DMS153 treated with DMSO at 0.1 percent for 48 hours (cell line): Measurements from ENCODE around the gene RIIAD1.

Experiments used
- DNase-seq: peaks from one replicate; lab custom pipeline; 2025; ENCODE audit not compliant: unreplicated experiment; lab: John Stamatoyannopoulos, UW

The RIIAD1 gene

DNA sequence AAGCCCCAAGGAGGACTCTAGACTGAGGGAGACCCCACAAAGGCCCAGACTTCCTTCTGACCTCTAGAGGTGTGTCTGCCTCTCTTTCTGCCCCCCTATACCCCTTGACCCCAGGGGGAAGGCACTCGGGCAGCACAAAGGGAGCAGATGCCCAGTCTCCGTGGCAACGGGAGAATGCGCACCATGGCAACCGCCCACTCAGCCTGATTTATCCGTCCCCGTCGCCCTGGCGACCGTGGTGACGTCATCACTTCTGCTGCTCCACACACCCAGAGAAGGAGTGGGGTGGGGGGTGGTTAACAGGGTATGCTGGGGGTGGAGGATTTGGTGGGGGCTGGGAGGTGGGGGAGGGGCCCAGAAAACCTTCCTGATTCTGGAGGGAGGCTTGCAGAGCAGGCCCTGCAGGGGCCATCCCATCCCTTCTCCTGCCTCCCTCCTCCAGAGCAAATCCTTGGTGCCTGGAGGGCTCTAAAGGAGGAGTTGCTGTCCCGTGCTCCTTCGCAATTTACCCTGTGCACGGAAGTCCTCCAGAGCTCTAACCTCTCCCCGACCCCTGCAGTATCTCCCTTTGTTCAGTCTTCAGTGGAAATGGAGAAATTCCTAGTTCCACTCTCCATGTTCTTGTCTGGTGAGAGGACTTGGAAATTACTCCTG, 11.0 kb upstream of the RIIAD1 start:
- no peak for DNase-seq

DNA sequence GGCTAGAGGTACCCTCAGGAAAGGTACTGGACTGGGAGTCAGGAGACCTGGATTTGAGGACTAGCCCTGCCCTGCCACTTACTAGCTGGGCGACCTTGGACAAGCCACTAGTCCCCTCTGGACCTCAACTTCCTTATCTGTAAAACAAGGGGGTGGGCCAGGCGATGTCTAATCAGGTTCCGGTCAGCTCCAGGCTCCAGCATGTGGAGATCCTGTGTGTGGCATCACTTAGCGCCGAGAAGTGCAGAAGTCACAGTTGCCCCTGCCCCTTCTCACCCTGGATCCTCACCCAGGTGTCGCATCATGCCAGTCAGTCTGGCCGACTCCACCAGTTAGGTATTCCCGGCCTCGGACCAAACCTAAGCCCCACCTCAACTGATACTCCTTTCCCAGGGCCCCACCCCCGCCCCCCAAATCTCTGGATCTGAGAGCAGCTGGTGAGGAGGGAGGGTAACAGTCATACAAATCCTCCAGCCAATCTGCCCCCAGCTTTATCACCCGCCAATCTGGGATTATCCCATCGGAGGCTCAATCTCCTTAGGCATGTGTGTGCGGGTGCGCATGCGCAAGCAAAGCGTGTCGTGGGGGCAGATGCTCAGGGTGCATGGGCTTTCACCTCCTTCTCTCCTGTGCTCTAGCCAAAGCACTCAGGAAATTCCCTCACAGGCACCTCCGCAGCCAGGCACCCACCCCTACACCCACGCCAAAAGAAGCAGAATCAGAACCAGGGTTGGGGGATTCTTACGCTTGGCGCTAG, 10.1 kb upstream of the RIIAD1 start:
- DNase-seq = no peak

DNA sequence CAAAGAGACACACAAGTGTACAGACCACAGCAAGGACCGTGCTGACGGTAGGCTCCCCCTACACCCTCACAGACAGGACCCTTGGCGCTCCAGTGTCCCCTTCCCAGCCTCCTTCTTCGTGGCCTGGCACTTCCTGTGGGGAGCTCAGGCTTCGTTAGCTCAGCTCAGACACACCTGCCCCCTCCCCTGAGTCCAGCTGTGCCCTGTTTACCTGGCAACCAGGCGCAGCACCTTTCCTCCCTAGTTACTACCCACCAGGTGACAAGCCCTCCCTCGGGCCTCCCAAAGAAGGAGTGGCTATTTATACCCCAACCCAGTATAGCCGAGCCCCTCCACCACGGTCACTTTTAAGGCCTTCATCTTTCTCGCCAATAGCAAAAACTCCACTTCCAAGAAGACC, 9.4 kb upstream of the RIIAD1 start:
- DNase-seq = peak; percentile 16

DNA sequence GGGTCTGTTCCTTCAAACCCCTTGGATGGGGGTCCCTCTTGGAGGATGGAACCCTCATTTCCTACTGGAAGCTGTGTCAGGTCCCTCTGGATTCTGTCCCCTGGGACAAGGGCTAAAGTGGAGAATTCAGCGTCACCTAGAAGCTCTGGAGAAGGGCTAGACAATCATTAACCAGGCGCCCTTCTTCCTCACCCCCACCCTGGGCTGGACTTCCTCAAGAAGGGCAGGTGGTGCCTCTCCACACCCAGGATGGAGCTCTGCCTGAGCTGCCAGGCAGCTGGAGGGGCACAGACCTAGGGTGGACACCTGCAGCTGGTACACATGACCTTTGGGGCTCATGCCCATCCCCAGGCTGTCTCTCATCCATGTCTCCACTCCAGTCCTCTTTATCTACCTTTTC, 8.3 kb upstream of the RIIAD1 start:
- DNase-seq = no peak

DNA sequence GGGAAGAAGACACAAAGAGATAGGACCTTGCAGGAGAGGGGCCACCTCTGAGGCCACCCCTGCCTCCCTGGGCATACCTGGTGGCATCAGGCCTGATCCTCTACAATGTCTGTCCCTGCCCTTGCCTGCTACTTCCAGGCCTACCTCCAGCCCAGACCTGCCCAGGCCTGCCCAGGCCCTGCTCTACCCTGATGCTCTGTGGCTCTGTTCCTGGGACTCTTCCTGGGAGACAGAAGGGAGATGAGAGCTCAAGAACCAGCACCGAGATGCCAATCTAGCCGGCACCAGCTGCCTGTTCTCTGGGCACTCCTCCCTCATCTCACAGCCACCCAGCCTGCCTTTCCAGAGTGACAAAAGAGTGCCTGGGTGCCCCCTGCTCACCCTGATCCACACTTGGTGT, 7.4 kb upstream of the RIIAD1 start:
- DNase-seq = peak; percentile 32

DNA sequence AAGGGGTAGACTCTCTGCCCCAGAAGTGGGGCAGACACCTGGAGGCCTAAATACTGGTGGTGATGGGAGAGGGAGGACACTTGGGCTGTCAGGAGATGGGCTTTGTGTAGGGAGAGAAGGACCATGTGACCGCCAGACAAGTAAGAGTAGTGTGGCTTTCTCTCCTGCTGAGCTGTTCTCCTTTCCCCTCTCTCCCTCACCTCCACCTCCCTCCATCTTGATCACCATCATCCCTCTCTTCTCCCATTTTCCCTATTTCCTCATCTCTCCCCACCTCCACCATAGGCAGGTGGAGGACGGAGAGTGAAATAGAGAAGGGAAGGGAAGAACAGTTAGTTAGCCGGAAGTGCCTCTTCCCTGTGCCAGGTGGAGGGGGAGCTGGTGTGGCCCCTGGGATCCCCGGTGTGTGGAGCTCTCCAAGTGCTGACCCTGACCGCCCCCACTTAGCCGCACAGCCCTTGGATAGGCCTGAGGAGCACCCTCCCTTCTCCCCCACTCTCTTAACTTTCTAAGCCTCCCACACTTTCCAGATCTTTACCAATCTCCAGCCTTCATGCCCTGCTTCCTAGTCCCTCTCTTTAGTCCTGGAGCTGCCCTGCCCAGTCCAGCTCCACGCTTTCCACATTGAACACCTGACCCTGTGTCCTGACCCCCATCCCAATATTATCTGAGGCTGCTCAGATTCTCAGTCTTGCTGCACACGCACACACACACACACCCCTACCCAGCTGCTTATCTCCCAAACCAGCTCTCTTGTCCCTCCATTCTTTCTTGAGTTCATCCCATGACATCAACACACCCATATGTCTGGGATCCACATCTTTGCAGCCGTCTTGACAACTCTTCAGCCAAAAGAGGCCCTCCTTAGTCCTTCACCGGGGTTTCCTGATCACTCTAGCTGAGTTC, 6.2 kb upstream of the RIIAD1 start:
- DNase-seq = no peak

DNA sequence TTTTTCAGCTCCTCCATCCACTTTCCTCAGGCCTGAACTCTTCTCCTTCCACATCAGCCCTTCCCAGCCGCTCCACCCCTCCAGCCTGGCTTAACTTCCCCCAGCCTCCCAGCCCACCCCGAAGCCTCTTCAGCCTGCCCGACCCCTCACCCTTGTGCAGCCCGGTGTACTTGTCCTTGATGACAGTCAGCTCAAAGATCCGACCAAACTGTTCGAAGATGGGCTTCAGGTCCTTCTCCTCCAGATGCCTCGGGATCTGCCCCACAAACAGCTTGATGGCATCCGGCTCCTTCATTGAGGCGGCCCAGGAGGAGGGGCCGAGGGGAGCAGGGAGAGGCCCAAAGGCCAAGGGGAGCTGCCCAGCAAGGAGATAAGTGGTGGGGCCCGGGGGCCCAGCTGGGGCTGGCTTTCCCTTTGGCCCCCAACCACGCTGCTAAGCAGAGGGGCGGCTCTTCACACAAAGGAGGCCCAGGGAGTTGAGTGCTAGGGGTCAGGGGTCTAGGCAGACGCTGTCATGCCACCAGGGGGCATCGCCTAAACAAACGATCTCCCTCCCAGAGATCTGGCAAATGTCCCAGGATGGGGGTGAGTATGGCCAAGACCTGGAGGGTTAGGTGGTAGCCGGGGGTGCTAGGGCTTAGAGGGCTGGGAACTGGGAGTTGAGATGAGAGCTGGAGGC, 5.5 kb upstream of the RIIAD1 start:
- no peak for DNase-seq

DNA sequence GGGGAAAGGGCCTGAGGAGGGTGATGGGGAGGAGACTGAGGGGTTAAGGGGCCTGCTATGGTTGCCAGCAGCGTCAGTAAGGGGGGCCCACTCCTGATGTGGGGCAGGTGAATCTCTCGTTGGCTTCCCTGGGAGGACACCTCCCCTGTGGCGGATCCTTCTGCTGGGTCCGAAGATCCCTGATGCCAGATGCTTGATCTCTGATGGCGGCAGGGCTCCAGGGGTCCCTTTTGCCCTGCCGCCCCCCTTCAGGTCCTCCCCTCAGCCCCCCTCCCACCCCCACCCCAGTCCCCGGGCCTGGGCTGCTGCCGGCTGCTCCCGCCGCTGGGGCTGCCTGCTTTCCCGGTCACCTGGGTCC, 4.9 kb upstream of the RIIAD1 start:
- DNase-seq = no peak

DNA sequence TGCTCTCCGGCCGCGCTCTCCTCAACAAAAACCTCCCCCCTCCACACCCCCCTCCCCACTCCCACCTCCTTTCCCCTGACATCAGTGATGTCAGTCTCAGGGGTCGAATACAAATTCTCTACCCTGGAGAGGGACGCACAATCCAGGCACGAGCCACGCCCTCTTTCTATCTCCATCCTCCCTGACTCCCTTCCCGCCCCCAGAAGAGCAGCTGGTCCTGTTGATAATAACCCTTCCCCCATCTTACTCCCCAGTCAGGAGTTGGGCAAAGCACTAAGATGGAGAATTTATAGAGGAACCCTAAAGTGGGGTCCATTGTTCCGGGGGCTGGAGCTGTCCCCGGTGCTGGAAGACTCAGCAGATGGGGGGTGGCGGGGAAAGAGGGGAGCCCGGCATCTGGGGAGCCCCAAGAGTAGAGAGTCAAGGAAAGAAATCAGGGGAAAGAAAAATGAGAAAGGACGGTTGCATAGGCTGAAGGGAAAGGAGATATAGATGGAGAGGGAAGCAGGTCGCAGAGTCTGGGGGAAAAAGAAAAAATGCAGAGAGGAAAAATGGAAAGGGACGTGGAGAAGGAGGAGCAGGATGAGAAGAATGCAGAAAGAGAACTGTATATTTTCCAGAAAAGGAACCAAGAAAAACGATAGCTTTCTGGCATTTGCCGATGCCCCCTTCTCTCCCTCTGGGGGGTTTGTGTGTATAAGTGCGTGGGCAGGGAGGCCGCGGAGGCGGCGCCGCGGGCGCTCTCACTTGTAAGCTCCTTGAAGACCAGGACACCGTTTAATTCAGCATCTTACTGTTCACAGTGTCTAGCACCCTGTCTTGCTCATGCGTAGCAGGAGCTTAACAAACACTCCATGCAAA, 4.3 kb upstream of the RIIAD1 start, which contains the start of gene CELF3:
CELF3 (minus strand) TSS at position 33 of the 861 bp plus-strand sequence. CDS start 783 bp downstream, outside the sequence.
- peak; percentile 99 for DNase-seq

DNA sequence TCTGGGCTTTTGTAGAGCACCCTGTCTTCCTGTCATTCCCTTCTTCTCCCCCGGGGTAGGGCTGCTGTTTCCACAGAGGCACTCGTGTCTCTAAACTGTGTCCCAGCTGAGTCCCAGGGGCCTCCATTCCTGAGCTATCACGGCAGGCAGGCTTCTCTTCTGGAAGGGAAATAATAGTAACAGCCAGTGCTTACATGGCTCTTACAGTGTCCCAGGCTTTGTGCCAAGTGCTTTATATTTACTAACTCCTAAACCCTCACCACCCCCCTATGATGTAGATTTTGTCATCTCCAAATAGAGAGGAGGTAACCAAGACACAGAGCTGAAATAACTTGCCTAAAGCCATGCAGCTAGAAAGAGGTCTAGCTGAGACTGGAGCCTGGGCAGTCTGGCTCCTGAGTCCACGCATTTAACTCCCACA, 3.3 kb upstream of the RIIAD1 start:
- DNase-seq = peak; percentile 47

DNA sequence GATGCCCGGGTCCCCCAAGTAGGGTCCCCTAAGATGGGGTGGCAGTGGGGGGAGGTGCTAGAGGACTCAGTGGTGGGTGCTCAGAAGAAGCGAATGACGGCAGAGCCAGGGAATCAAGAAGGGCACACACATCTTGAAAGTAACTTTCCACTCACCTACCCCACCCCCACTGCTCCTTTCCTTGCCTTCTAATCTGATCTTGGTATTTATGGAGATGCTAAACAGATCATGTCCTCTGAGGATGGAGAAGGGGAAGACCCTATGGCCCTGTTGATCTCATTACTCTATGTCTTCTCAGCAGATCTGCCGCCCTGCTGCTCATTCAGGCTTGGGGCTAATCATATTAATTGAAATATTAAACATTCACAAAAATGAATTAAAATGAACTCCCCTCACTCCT, 2.7 kb upstream of the RIIAD1 start:
- no peak for DNase-seq

DNA sequence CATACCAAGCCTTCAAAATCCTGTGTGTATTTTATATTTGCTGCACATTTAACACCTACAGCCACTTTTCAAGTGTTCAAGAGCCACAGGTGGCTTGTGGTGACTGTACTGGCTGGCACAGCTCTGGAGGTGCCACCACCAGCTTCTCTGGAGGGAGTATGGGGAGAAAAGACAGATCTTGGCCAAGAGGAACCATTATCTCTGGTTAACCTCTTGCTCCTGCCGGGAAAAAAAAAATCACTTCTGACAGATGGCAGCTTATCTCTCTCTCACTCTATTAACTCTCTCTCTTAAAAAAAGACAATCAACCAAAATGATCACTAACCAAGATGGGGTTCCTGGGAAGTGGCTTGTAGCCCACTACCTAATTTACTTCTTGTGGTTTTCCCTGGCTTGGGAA, 1.2 kb upstream of the RIIAD1 start:
- DNase-seq = no peak

DNA sequence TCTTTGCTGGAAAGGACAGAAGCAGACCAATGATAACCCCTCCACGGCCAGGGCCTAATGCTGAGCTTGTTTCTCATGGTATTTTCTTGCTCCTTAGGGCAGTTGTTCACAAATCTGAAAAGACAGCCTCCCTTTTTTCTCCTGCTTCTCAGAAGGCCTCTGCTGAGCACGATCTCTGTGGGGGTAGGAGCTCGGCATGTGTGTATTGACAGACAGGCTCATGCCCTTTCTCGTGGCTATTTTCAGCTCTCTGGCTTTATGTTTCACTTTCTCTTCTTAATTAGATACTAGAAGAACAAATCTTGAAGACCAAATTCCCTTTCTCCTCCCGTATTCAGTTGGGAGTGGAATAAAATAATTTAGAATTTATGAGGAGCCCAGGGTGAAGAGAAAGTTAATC, 768 bp upstream of the RIIAD1 start:
- no peak for DNase-seq

DNA sequence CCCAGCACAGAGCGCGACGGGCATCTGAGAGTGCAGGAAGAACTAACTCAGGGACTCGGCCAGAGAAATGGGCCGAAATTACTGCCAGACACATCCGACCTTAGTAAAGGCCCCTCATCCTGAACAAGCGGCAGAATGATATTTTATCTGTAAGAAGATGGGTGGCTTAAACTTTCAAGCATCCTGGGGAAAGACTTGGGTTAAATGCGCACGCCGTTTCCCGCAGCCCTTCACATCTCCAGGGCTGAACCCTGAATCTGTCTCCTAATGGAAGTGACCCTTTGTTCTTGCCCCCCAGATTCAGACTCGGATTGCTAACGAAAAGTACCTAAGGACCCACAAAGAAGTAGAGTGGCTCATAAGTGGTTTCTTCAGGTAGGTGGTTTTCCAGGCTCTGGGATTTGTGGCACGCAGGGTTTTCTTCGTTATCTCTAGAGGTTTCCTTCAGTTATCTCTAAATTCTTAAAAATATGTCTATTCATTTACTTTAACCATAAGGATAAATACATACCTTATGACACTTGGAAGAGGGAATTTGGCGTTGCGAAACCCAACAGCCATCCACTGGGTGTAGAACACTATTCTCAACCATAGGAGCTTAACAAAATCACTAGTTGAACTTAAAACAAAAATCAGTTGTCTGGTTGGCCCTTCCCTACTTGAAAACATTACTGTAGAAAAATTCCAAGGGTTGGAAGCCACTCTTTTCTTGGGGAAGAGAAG, 627 bp downstream of the RIIAD1 start:
- no peak for DNase-seq

DNA sequence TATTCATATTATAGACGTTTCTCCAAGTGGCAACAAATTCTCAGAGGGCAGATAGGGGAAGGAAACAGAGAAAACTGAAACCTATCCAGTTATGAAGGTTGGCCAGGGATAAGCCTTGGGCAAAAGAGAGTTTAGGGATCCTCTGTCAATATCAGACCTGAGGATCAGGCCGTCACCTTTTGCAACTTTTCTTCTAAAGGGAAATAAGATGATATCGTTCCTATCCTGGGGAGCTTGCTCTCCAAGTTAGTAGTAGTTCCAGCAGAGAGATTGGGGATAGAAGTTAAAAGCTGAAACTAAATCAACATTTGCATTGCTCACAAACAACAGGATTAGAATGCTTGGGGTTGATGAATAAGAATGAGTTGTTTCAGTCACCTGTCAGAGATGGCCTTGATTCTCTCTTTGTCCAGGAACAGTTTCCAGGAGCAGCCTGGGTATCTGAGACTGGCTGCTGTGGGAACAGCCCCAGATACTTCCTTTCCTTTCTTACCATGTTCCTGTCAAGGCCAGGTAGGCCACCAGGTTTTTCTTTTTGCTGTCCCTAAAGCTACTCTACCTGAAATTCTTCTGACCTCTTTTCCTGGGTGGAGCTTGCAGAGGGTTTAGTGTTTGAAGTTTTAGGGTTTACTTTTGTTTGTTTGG, 2.5 kb downstream of the RIIAD1 start:
- DNase-seq = no peak

DNA sequence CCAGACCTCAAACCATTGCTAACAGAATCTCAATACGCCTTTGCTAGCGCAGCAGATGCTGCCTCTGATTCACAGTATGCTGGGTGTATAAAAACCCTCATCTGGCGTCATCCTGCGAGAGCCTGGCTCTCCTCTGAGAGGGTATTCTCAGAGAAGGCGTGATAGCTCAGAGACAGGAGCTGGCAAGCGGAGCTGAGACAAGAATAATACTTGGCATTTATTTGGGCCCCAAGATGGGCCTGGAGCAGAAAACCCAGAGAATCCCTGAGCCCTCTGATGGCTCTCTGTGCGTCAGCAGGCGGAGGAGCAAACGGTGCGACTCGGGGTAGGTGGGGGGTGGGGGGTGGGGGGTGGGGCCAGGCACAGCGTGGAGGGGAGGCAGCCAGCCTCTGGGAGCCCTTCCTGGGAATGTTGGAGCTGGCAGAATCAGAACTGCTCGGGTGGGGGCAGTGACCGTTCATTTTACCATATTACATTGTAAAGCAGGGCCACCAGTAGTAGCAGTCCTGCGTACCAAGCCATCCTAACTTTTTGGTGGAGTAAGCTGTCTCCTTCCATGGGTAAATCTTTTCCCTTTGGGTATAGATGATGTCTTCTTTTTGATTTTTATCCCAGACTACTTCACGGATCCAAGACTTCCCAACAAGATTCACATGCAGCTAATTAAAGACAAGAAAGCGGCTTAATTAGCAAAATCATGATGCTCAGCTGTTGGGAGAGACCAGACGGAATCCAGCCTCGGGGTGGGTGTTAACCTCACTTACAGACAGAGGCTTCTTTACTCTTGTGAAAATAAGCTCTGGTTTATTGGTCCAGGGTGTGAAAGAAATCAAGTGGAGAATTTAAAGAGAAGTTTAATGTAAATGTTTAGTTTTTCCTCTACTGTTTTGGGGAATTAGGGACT, 7.1 kb downstream of the RIIAD1 start:
- DNase-seq = no peak

DNA sequence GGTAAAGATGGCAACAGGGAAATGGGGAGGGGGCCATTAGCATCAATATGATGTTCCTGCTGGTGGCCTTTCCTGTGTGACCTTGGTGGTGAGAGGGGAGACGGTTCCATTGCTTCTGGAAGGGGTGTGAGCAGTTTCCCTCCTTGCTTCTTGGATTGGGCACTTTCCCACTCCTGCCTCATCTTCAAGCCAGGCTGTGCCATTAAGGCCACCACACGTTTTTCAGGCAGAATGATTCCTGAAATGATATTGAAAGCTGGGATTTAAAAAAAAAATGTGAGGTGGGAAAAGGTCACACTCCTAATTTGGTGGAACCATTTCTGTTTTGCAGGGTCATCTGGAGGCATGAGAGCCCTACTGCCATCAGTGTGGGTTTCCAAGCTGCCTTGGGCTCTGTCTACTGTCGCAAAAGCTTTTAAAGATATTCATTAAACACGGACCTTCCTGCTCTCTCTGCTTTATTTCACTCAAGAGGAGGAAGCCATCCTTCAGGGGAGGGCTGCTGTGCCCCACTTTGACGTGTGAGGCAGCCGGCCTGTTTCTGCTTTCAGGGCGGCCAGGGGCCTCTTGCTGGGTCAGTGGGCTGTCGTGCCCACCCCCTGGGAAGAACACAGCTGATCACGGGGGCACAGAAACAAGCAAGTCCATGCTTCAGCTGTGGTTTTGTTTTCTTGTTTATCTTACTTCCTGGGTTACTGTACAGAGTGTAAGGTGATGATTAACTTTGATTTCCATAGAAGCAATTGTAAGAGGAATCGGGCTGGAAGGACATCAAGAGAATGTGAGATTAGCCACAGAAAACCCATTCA, 8.0 kb downstream of the RIIAD1 start:
- DNase-seq = no peak
